Naive B cell (primary cell): ENCODE data around the gene SH3BP5L. TPM values are rescaled to one million over a fixed set of nuclear protein-coding genes. Genes with fewer than 3 reads are reported as not detected.
"Not testable (repeated sequence)": the region's sequence is repeated elsewhere in the genome, so short reads cannot be mapped to it uniquely, and the experiment has no call there.

Source experiments
- ATAC-seq, 2 donors: fragments of 150-1000 bp; cut with Tn5 transposase; 2 replicates each; pipeline ENCODE4 v1.10.0; 2021; ENCODE audit warnings: low read depth in 2 of 2, mild to moderate bottlenecking in 2 of 2, moderate library complexity in 2 of 2
- DNase-seq: peaks from one replicate; pipeline ENCODE4 v3.0.0; 2022
- H3K27ac Mint-ChIP-seq, 6 donors: one replicate each; pipeline ENCODE4 v1.8.0; 2020 to 2022; ENCODE audit warnings: mild to moderate bottlenecking in 6 of 6, mixed read lengths in 6 of 6, moderate library complexity in 5 of 6, inconsistent platforms in 2 of 6
- H3K27me3 Mint-ChIP-seq, 3 donors: one replicate each; pipeline ENCODE4 v1.8.0; 2021 to 2022; ENCODE audit warnings: mixed read lengths in 3 of 3, mild to moderate bottlenecking in 1 of 3
- H3K36me3 Mint-ChIP-seq, 2 donors: one replicate each; pipeline ENCODE4 v1.8.0; 2020 to 2022; ENCODE audit warnings: mixed read lengths in 2 of 2, inconsistent platforms in 1 of 2, mild to moderate bottlenecking in 1 of 2
- H3K4me1 Mint-ChIP-seq, 3 donors: one replicate each; pipeline ENCODE4 v1.8.0; 2020 to 2022; ENCODE audit warnings: mixed read lengths in 3 of 3, inconsistent platforms in 1 of 3, mild to moderate bottlenecking in 1 of 3, moderate library complexity in 1 of 3
- H3K4me3 Mint-ChIP-seq, 8 donors: one replicate each; pipeline ENCODE4 v1.8.0; 2020 to 2022; ENCODE audit warnings: mild to moderate bottlenecking in 8 of 8, mixed read lengths in 8 of 8, moderate library complexity in 8 of 8, inconsistent platforms in 2 of 8
- H3K9me3 Mint-ChIP-seq, 7 donors: one replicate each; pipeline ENCODE4 v1.8.0; 2020 to 2022; ENCODE audit warnings: mixed read lengths in 7 of 7, mild to moderate bottlenecking in 5 of 7, inconsistent platforms in 2 of 7, moderate library complexity in 1 of 7
- polyA plus RNA-seq, 6 donors: library from polyadenylated mRNA; unstranded; fragments of 300-500 nt; fragmentation: Illumina TruSeq; gene quantifications; one replicate each; pipeline ENCODE4 v1.2.3, GENCODE V29; 2021; ENCODE audit warnings: low read depth in 6 of 6

The SH3BP5L gene
- polyA plus RNA-seq, 6 donors from 2014 or later = 1.5 to 5.3 (median 2.8) TPM

GRCh38 chr1:248837045-248837780 lies 11.5 kb upstream of the SH3BP5L start:
- DNase-seq (no peak), ATAC-seq (no peak)
- Mint-ChIP-seq H3K36me3 (no peaks in the 10 kb centered on the region), H3K4me3 (no peak overlapping the region), H3K9me3 (no peaks in the 10 kb centered on the region), H3K27ac (peak overlapping the region in 2 of 6 donors; percentile 82 to 100), H3K27me3 (no peaks in the 10 kb centered on the region), H3K4me1 (peaks cover 17 to 32% (median 27%) of the 10 kb centered on the region in 3 donors)

DNA sequence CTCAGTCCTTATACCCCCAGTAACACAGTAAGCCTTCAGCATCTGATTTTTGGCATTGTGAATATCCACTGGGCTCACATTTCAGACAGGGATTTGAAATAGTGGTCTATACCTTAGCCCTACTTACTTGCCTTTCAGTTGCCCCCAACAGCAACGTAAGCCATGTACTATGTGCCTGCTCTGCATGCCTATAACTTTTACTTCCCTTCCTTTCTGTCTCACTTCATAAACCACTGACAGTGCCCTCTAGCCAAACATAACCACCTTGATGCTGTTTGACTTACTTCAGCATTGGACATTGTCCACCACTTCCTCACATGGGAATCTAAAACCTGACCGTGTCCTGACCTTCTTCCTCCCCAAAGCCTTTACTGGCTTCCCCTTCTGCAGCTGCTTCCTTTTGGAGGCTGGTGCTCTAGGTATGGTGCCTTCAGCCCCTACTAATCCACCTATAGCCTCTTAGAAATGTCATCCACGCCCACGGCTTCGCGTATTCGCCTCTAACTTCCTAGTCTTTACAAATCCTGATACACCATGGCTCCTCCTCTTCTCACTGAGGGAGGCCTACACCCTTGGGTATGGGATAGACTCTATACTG lies 8.7 kb upstream of the SH3BP5L start:
- Mint-ChIP-seq H3K4me3 (no peak overlapping the region), H3K4me1 (peaks cover 6 to 9% (median 7%) of the 10 kb centered on the region in 3 donors), H3K27me3 (no peaks in the 10 kb centered on the region), H3K9me3 (no peaks in the 10 kb centered on the region), H3K27ac (no peak overlapping the region), H3K36me3 (no peaks in the 10 kb centered on the region)
- ATAC-seq (no peak), DNase-seq (no peak)

DNA sequence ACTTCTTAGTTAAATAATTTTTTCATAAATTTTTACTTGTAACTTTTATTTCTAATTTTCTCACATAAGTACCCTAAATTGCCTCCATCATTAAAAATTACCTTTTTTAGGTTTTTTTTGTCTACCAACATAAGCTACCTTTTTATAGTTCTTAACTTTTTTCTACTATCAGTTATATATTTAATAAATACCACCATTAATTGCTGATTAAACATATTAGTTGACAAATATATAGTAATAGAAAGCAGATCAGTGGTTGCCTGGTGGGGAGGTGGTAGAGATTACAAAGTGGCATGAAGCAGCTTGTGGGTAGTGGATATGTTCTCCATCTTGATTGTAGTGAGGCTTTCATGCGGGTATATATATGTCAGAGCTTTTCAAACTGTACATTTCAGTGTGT lies 6.1 kb upstream of the SH3BP5L start:
- H3K27ac Mint-ChIP-seq = no peak overlapping the region
- no peak for DNase-seq
- ATAC-seq = no peak
- H3K4me3 Mint-ChIP-seq = no peak overlapping the region
- H3K27me3 Mint-ChIP-seq = no peaks in the 10 kb centered on the region
- H3K36me3 Mint-ChIP-seq = peaks cover 0 to 2% of the 10 kb centered on the region in 2 donors
- H3K9me3 Mint-ChIP-seq = peaks cover 0 to under 1% (median 0%) of the 10 kb centered on the region in 7 donors
- peaks cover 2 to 8% (median 7%) of the 10 kb centered on the region in 3 donors for H3K4me1 Mint-ChIP-seq

- H3K4me1 Mint-ChIP-seq = peaks cover 10 to 15% (median 15%) of the 10 kb centered on the region in 3 donors
- not testable (repeated sequence) for H3K4me3 Mint-ChIP-seq, H3K27me3 Mint-ChIP-seq, ATAC-seq, DNase-seq, H3K9me3 Mint-ChIP-seq, H3K36me3 Mint-ChIP-seq, H3K27ac Mint-ChIP-seq
Observed at GRCh38 chr1:248830718-248831017, 5.0 kb upstream of the SH3BP5L start.

- peak overlapping the region in 1 of 8 donors; percentile 41 for H3K4me3 Mint-ChIP-seq
- DNase-seq (no peak), ATAC-seq (no peak)
- no peaks in the 10 kb centered on the region for H3K27me3 Mint-ChIP-seq
- peaks cover 0 to 3% (median 0%) of the 10 kb centered on the region in 7 donors for H3K9me3 Mint-ChIP-seq
- H3K36me3 Mint-ChIP-seq = peaks cover 0 to 25% of the 10 kb centered on the region in 2 donors
- peak overlapping the region in 1 of 6 donors; percentile 82 for H3K27ac Mint-ChIP-seq
- peaks cover 28 to 32% (median 31%) of the 10 kb centered on the region in 3 donors for H3K4me1 Mint-ChIP-seq
Observed at GRCh38 chr1:248828845-248829244, 3.1 kb upstream of the SH3BP5L start.

GRCh38 chr1:248825573-248825908 lies 174 bp downstream of the SH3BP5L start:
- peaks cover 0 to 25% of the 10 kb centered on the region in 2 donors for H3K36me3 Mint-ChIP-seq
- DNase-seq (no peak), ATAC-seq (no peak)
- H3K4me1 Mint-ChIP-seq = peaks cover 43 to 65% (median 61%) of the 10 kb centered on the region in 3 donors
- H3K27me3 Mint-ChIP-seq = no peaks in the 10 kb centered on the region
- H3K9me3 Mint-ChIP-seq = peaks cover 0 to 3% (median 0%) of the 10 kb centered on the region in 7 donors
- peak overlapping the region; percentile 95 to 99 (median 98) for H3K27ac Mint-ChIP-seq
- peak overlapping the region; percentile 93 to 100 (median 98) for H3K4me3 Mint-ChIP-seq

DNA sequence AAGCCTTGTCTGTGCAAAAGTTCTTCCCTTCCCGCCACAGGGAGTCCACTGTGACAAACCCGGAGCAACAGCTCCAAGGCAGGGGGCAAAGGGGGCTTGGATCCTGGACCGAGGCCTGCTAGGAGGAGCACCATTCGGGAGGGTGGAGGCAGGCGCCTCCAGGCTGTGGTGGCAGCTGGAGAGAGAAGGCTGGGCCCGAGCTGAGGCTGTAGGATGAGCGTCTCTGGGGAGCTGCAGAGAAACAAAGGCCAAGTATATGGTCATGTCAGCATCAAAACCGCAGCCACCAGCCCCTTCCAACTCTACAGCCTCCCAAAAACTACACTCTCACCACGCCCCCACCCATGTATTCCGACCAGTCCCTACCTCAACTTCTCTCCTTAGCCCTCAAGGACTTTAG lies 579 bp downstream of the SH3BP5L start:
- peaks cover 0 to 3% (median 0%) of the 10 kb centered on the region in 7 donors for H3K9me3 Mint-ChIP-seq
- peaks cover 0 to 25% of the 10 kb centered on the region in 2 donors for H3K36me3 Mint-ChIP-seq
- peak overlapping the region in 5 of 6 donors; percentile 95 to 99 (median 98) for H3K27ac Mint-ChIP-seq
- peaks cover 45 to 69% (median 65%) of the 10 kb centered on the region in 3 donors for H3K4me1 Mint-ChIP-seq
- no peak for ATAC-seq
- no peak for DNase-seq
- H3K4me3 Mint-ChIP-seq = peak overlapping the region; percentile 93 to 100 (median 98)
- no peaks in the 10 kb centered on the region for H3K27me3 Mint-ChIP-seq

- ATAC-seq (no peak), DNase-seq (no peak)
- no peaks in the 10 kb centered on the region for H3K27me3 Mint-ChIP-seq
- peaks cover 0 to 25% of the 10 kb centered on the region in 2 donors for H3K36me3 Mint-ChIP-seq
- H3K27ac Mint-ChIP-seq = peak overlapping the region in 4 of 6 donors; percentile 43 to 95 (median 82)
- H3K9me3 Mint-ChIP-seq = peaks cover 0 to 3% (median 0%) of the 10 kb centered on the region in 7 donors
- peak overlapping the region; percentile 93 to 100 (median 98) for H3K4me3 Mint-ChIP-seq
- peaks cover 45 to 71% (median 69%) of the 10 kb centered on the region in 3 donors for H3K4me1 Mint-ChIP-seq
Observed at GRCh38 chr1:248824701-248825100, 1.0 kb downstream of the SH3BP5L start.

DNA sequence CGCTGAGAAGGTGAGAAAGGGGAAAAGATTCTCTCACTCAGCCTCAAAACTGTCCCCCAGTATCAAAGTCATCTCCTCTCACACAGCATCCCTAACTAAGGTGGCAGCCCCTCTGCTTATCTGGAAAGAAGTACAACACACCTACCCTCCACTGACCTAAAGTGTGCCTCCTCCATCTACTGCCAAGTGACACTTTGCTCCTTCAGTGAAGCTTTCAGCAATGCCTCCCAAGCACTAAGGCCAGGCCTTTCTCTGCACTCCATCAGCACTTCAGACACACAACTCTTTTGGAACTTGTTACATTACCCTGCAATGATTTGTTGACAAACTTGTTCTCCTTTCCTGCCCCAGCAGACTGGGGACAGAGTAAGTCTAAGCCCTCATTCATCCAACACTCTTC lies 1.4 kb downstream of the SH3BP5L start:
- peaks cover 45 to 74% (median 70%) of the 10 kb centered on the region in 3 donors for H3K4me1 Mint-ChIP-seq
- no peaks in the 10 kb centered on the region for H3K27me3 Mint-ChIP-seq
- H3K4me3 Mint-ChIP-seq = peak overlapping the region; percentile 93 to 100 (median 98)
- peak overlapping the region in 4 of 6 donors; percentile 2 to 85 (median 62) for H3K27ac Mint-ChIP-seq
- peaks cover 0 to 25% of the 10 kb centered on the region in 2 donors for H3K36me3 Mint-ChIP-seq
- peaks cover 0 to 3% (median 0%) of the 10 kb centered on the region in 7 donors for H3K9me3 Mint-ChIP-seq
- ATAC-seq = no peak
- no peak for DNase-seq

DNA sequence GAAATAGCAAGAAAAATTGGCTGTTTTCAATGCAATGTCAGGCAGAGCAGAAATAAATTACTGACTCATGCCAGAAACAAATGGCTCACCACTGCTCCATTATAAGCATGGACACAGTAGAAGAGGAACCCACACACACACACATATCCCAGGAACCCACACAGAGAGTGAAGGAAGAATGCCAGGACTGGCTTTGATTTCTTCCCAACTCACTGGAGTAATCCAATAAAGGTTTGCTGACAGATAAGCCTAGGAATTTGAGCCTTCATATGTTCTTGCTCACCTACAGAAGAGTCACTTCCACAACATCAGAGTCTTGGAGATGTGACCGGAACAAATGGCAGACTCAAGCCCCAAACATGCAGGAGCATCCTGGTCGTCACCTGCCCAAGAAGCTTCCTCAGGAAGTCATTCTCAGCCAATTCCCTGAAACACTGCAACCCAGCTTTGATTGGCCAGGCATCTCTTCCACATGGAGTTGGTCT lies 2.2 kb downstream of the SH3BP5L start:
- peaks cover 0 to 25% of the 10 kb centered on the region in 2 donors for H3K36me3 Mint-ChIP-seq

GRCh38 chr1:248822148-248823032 lies 3.3 kb downstream of the SH3BP5L start:
- ATAC-seq (peak; percentile 7 to 9), DNase-seq (peak; percentile 33)
- peaks cover 0 to 25% of the 10 kb centered on the region in 2 donors for H3K36me3 Mint-ChIP-seq
- peak overlapping the region; percentile 14 to 91 (median 70) for H3K27ac Mint-ChIP-seq
- H3K4me3 Mint-ChIP-seq = peak overlapping the region; percentile 67 to 99 (median 82)
- peaks cover 62 to 91% (median 89%) of the 10 kb centered on the region in 3 donors for H3K4me1 Mint-ChIP-seq
- no peaks in the 10 kb centered on the region for H3K27me3 Mint-ChIP-seq
- H3K9me3 Mint-ChIP-seq = peaks cover 0 to 3% (median 0%) of the 10 kb centered on the region in 7 donors

More for the DNA sequence above, 2.2 kb downstream of the SH3BP5L start:
- ATAC-seq (no peak), DNase-seq (no peak)
- Mint-ChIP-seq H3K4me1 (peaks cover 51 to 82% (median 77%) of the 10 kb centered on the region in 3 donors), H3K9me3 (peaks cover 0 to 3% (median 0%) of the 10 kb centered on the region in 7 donors), H3K4me3 (peak overlapping the region in 7 of 8 donors; percentile 93 to 100 (median 98)), H3K27me3 (no peaks in the 10 kb centered on the region), H3K27ac (peak overlapping the region in 3 of 6 donors; percentile 2 to 81 (median 38))

DNA sequence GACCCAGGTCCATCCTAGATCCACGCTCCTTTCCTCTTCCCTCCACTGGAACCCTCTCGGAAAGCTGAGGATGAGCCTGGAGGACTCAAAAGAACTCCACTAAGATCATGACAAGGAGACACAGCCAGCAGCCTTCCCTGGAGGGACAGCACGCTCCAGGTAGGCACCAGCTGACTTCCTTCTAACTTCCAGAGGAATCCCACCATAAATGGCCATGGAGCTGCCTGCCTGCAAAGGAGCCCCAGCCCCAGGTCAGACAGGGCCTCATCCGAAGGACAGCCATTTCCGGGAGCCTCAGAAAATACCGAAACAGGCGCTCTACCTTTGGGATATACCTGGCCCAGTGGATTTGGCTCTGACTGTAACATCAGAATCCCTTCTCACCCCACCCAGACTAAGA lies 4.1 kb downstream of the SH3BP5L start:
- H3K27me3 Mint-ChIP-seq = no peaks in the 10 kb centered on the region
- H3K4me3 Mint-ChIP-seq = peak overlapping the region in 5 of 8 donors; percentile 8 to 89 (median 18)
- H3K9me3 Mint-ChIP-seq = peaks cover 0 to 1% (median 0%) of the 10 kb centered on the region in 7 donors
- H3K27ac Mint-ChIP-seq = peak overlapping the region in 2 of 6 donors; percentile 83 to 91
- DNase-seq (no peak), ATAC-seq (no peak)
- peaks cover 0 to 25% of the 10 kb centered on the region in 2 donors for H3K36me3 Mint-ChIP-seq
- peaks cover 66 to 92% (median 91%) of the 10 kb centered on the region in 3 donors for H3K4me1 Mint-ChIP-seq

DNA sequence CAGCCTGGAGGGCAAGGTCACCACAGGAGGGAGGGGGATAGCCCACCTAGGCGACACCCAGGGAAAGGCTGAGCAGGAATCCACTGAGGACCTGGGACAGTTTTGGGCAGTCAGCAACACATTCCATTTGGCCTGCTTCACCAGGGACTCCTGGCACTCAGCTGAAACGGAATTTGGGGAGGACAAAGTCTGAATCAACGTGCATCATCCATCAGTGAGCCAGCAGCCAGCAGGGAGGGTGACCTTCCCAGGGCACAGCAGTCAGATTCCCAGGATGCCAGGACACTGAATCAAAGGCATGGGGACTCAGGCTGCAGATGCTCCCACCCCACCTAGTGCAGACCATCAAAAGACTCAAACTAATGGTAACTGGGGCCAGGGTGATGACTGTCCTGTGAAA lies 4.6 kb downstream of the SH3BP5L start:
- H3K4me3 Mint-ChIP-seq = peak overlapping the region in 3 of 8 donors; percentile 18 to 25 (median 24)
- no peaks in the 10 kb centered on the region for H3K27me3 Mint-ChIP-seq
- no peak for DNase-seq
- H3K36me3 Mint-ChIP-seq = peaks cover 0 to 28% of the 10 kb centered on the region in 2 donors
- ATAC-seq = no peak
- H3K27ac Mint-ChIP-seq = peak overlapping the region in 1 of 6 donors; percentile 52
- H3K9me3 Mint-ChIP-seq = no peaks in the 10 kb centered on the region
- H3K4me1 Mint-ChIP-seq = peaks cover 68 to 94% (median 93%) of the 10 kb centered on the region in 3 donors
